ENCODE results near the gene RBPJL.

RBPJL gene

GRCh38 chr20:45365444-45365970, 58.9 kb downstream of the RBPJL start:
- H3K4me3 ChIP-seq (ENCODE audit: low read depth, low read length): no peak overlapping the region
- no peak overlapping the region for H3K27ac ChIP-seq (ENCODE audit: low read depth, low read length)
- no peaks in the 10 kb centered on the region for H3K27me3 ChIP-seq (ENCODE audit: control insufficient read depth, insufficient read depth, low read length)
- peaks cover 31% of the 10 kb centered on the region for H3K36me3 ChIP-seq (ENCODE audit: control insufficient read depth, insufficient read depth, low read length)
- H3K4me1 ChIP-seq (ENCODE audit: control insufficient read depth, insufficient read depth, low read length): 0 out of 2 replicates have a peak, but pooled peaks cover 2% of the 10 kb centered on the region
- no peaks in the 10 kb centered on the region for H3K9me3 ChIP-seq (ENCODE audit: control insufficient read depth, insufficient read depth, low read length)
- no peak overlapping the region for H3K9ac ChIP-seq (ENCODE audit: low read depth, low read length)

GRCh38 chr20:45366192-45366591, 59.6 kb downstream of the RBPJL start:
- H3K27me3 ChIP-seq (ENCODE audit: control insufficient read depth, insufficient read depth, low read length): no peaks in the 10 kb centered on the region
- H3K27ac ChIP-seq (ENCODE audit: low read depth, low read length): no peak overlapping the region
- H3K36me3 ChIP-seq (ENCODE audit: control insufficient read depth, insufficient read depth, low read length): peaks cover 31% of the 10 kb centered on the region
- H3K4me1 ChIP-seq (ENCODE audit: control insufficient read depth, insufficient read depth, low read length): 0 out of 2 replicates have a peak, but pooled peaks cover 2% of the 10 kb centered on the region
- H3K9ac ChIP-seq (ENCODE audit: low read depth, low read length): no peak overlapping the region
- no peaks in the 10 kb centered on the region for H3K9me3 ChIP-seq (ENCODE audit: control insufficient read depth, insufficient read depth, low read length)
- H3K4me3 ChIP-seq (ENCODE audit: low read depth, low read length): no peak overlapping the region

DNA sequence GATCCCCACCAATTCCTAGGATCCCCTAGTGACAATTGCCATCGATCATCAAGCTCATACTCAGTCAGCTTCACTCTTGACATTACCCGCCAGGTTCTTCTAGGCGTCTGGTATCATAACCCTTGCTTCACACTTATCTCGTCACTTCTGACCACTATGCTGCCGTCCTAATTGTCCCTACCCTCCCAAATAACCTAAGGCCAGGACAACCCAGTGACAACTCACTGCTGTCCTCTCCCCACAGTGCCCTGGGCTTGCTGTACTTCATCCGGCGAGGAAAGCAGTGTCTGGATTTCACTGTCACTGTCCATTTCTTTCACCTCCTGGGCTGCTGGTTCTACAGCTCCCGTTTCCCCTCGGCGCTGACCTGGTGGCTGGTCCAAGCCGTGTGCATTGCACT, 60.0 kb downstream of the RBPJL start:
- Histone ChIP-seq H3K36me3 (ENCODE audit: control insufficient read depth, insufficient read depth, low read length) (peaks cover 31% of the 10 kb centered on the region), H3K9ac (ENCODE audit: low read depth, low read length) (no peak overlapping the region), H3K27me3 (ENCODE audit: control insufficient read depth, insufficient read depth, low read length) (no peaks in the 10 kb centered on the region), H3K4me1 (ENCODE audit: control insufficient read depth, insufficient read depth, low read length) (0 out of 2 replicates have a peak, but pooled peaks cover 2% of the 10 kb centered on the region), H3K27ac (ENCODE audit: low read depth, low read length) (no peak overlapping the region), H3K4me3 (ENCODE audit: low read depth, low read length) (no peak overlapping the region), H3K9me3 (ENCODE audit: control insufficient read depth, insufficient read depth, low read length) (no peaks in the 10 kb centered on the region)

- Histone ChIP-seq H3K36me3 (ENCODE audit: control insufficient read depth, insufficient read depth, low read length) (peaks cover 31% of the 10 kb centered on the region), H3K9ac (ENCODE audit: low read depth, low read length) (no peak overlapping the region), H3K4me3 (ENCODE audit: low read depth, low read length) (no peak overlapping the region), H3K27ac (ENCODE audit: low read depth, low read length) (no peak overlapping the region), H3K9me3 (ENCODE audit: control insufficient read depth, insufficient read depth, low read length) (no peaks in the 10 kb centered on the region), H3K27me3 (ENCODE audit: control insufficient read depth, insufficient read depth, low read length) (no peaks in the 10 kb centered on the region), H3K4me1 (ENCODE audit: control insufficient read depth, insufficient read depth, low read length) (0 out of 2 replicates have a peak, but pooled peaks cover 2% of the 10 kb centered on the region)
Observed at GRCh38 chr20:45367126-45367525, 60.5 kb downstream of the RBPJL start.
